H1 (cell line): ENCODE results near the gene RARA. TPM values are rescaled to one million over a fixed set of nuclear protein-coding genes. Genes with fewer than 3 reads are reported as not detected.
A peak's percentile ranks its signal among the peaks of the same experiment; 100 is the strongest.

Source experiments
- CTCF ChIA-PET: fragments of 300-600 bp; sonication (Branson Sonifier 250); formaldehyde crosslinking; loops from one replicate; lab custom pipeline; 2021; ENCODE audit not compliant: partially characterized antibody; lab: Charles Lee
- POLR2A ChIA-PET: fragments of 300-600 bp; sonication (Branson Sonifier 250); formaldehyde crosslinking; loops from one replicate; lab custom pipeline; 2021; ENCODE audit warnings: inconsistent platforms; ENCODE audit not compliant: partially characterized antibody; lab: Charles Lee
- DNase-seq, 2 experiments: peaks; one replicate each; pipeline versions ENCODE4 v3.0.0 to v3.0.0-alpha.2; 2010 to 2022; ENCODE audit warnings: low spot score in 2 of 2, low read depth in 1 of 2, mixed read lengths in 1 of 2
- FAIRE-seq: peaks from 2 replicates; lab custom pipeline; 2011; peaks lifted over from hg19 to GRCh38; lab: Jason Lieb, UNC
- H2AFZ ChIP-seq: 2 replicates; pipeline ENCODE4 v1.8.1; 2012; ENCODE audit warnings: low read length, inconsistent platforms
- H2AK5ac ChIP-seq: 2 replicates; pipeline ENCODE4 v1.6.1; 2013; ENCODE audit warnings: low read depth, low read length
- H2BK120ac ChIP-seq: replicated peaks from 2 replicates; pipeline ENCODE3; 2013; ENCODE audit warnings: low read depth, low read length, inconsistent platforms
- H2BK12ac ChIP-seq: 2 replicates; pipeline ENCODE4 v1.6.1; 2013; ENCODE audit warnings: low read depth, low read length
- H2BK15ac ChIP-seq: 2 replicates; pipeline ENCODE4 v1.6.1; 2013; ENCODE audit warnings: low read length
- H2BK20ac ChIP-seq: 2 replicates; pipeline ENCODE4 v1.6.1; 2013; ENCODE audit warnings: low read length
- H2BK5ac ChIP-seq: 2 replicates; pipeline ENCODE4 v1.6.1; 2013; ENCODE audit warnings: low read depth, low read length
- H3K14ac ChIP-seq: 2 replicates; pipeline ENCODE4 v1.6.1; 2013; ENCODE audit warnings: inconsistent platforms; ENCODE audit not compliant: insufficient read length
- H3K18ac ChIP-seq: 2 replicates; pipeline ENCODE4 v1.6.1; 2013; ENCODE audit warnings: low read length; ENCODE audit errors: extremely low read depth
- H3K23ac ChIP-seq: 2 replicates; pipeline ENCODE4 v1.6.1; 2013; ENCODE audit warnings: inconsistent platforms; ENCODE audit not compliant: insufficient read length
- H3K23me2 ChIP-seq: 2 replicates; pipeline ENCODE4 v1.6.1; 2013; ENCODE audit warnings: low read depth, low read length
- H3K27ac ChIP-seq: 2 replicates; pipeline ENCODE4 v1.6.1; 2011; ENCODE audit warnings: low read depth, low read length, inconsistent platforms
- H3K27me3 ChIP-seq, 4 experiments: replicated peaks in 1 of 4; 1 replicate in 1 of 4; 2 replicates in 3 of 4; pipeline versions ENCODE4 v1.6.1 to v1.8.1; 2011 to 2013; ENCODE audit warnings: low read length in 3 of 4, mild to moderate bottlenecking in 3 of 4, inconsistent platforms in 2 of 4, mixed read lengths in 2 of 4, moderate library complexity in 1 of 4; ENCODE audit not compliant: control insufficient read depth in 3 of 4, insufficient read depth in 3 of 4; ENCODE audit errors: extremely low read depth in 1 of 4
- H3K36me3 ChIP-seq, 4 experiments: 2 replicates each; pipeline versions ENCODE4 v1.6.1 to v1.8.1; 2011 to 2013; ENCODE audit warnings: mild to moderate bottlenecking in 4 of 4, low read length in 3 of 4, moderate library complexity in 2 of 4, control low read depth in 1 of 4, inconsistent platforms in 1 of 4; ENCODE audit not compliant: insufficient read depth in 4 of 4, control insufficient read depth in 2 of 4
- H3K4ac ChIP-seq: replicated peaks from 2 replicates; pipeline ENCODE3; 2013; ENCODE audit warnings: low read length, low read depth, mixed read lengths, inconsistent platforms; ENCODE audit not compliant: insufficient read length
- H3K4me1 ChIP-seq, 4 experiments: replicated peaks in 1 of 4; 1 replicate in 1 of 4; 2 replicates in 3 of 4; pipeline versions ENCODE4 v1.6.1 to v1.8.1; 2011 to 2013; ENCODE audit warnings: low read length in 3 of 4, inconsistent platforms in 2 of 4, mixed read lengths in 1 of 4; ENCODE audit not compliant: insufficient read depth in 4 of 4, control insufficient read depth in 3 of 4
- H3K4me2 ChIP-seq, 2 experiments: 2 replicates each; pipeline versions ENCODE4 v1.6.1 to v1.8.1; 2011 to 2013; ENCODE audit warnings: low read depth in 2 of 2, low read length in 2 of 2, control low read depth in 1 of 2, inconsistent platforms in 1 of 2, mild to moderate bottlenecking in 1 of 2; ENCODE audit not compliant: insufficient read depth in 1 of 2
- H3K4me3 ChIP-seq, 4 experiments: fragments of 200-600, 300-600 bp in 1 of 4; sonication (generic), shearing (Covaris generic), sonication (Bioruptor Twin) in 1 of 4; 2 replicates each; pipeline versions ENCODE4 v1.5.1 to v1.8.1; 2011 to 2016; ENCODE audit warnings: low read length in 4 of 4, low read depth in 3 of 4, control low read depth in 2 of 4, inconsistent platforms in 2 of 4, mild to moderate bottlenecking in 2 of 4, mixed read lengths in 1 of 4, moderate library complexity in 1 of 4; ENCODE audit not compliant: insufficient read depth in 2 of 4; ENCODE audit errors: extremely low read depth in 1 of 4
- H3K56ac ChIP-seq: replicated peaks from 2 replicates; pipeline ENCODE3; 2013; ENCODE audit warnings: low read depth, mild to moderate bottlenecking, mixed read lengths, low read length, inconsistent platforms; ENCODE audit not compliant: insufficient read length
- H3K79me1 ChIP-seq: 2 replicates; pipeline ENCODE4 v1.6.1; 2013; ENCODE audit warnings: low read depth, low read length, control low read depth
- H3K79me2 ChIP-seq, 2 experiments: 2 replicates each; pipeline versions ENCODE4 v1.6.1 to v1.8.1; 2012 to 2013; ENCODE audit warnings: low read length in 2 of 2, mild to moderate bottlenecking in 2 of 2, inconsistent platforms in 1 of 2; ENCODE audit not compliant: insufficient read depth in 2 of 2, control insufficient read depth in 1 of 2
- H3K9ac ChIP-seq, 4 experiments: replicated peaks in 1 of 4; 1 replicate in 1 of 4; 2 replicates in 3 of 4; pipeline versions ENCODE4 v1.6.1 to v1.8.1; 2011 to 2013; ENCODE audit warnings: low read depth in 3 of 4, low read length in 3 of 4, control low read depth in 2 of 4, mild to moderate bottlenecking in 2 of 4, moderate library complexity in 2 of 4, inconsistent platforms in 1 of 4; ENCODE audit errors: extremely low read depth in 1 of 4
- H3K9me3 ChIP-seq, 2 experiments: 2 replicates each; pipeline versions ENCODE4 v1.6.1 to v1.8.1; 2012 to 2013; ENCODE audit warnings: mild to moderate bottlenecking in 2 of 2, moderate library complexity in 2 of 2, control low read depth in 1 of 2, inconsistent platforms in 1 of 2, low read depth in 1 of 2, low read length in 1 of 2, mixed read lengths in 1 of 2; ENCODE audit not compliant: insufficient read depth in 2 of 2
- H4K20me1 ChIP-seq, 2 experiments: replicated peaks in 1 of 2; 2 replicates each; pipeline versions ENCODE3 to v1.8.1; 2011 to 2013; ENCODE audit warnings: inconsistent platforms in 2 of 2, low read length in 2 of 2, mild to moderate bottlenecking in 1 of 2; ENCODE audit not compliant: insufficient read depth in 2 of 2, control insufficient read depth in 1 of 2
- H4K5ac ChIP-seq: 2 replicates; pipeline ENCODE4 v1.6.1; 2013; ENCODE audit warnings: low read length, low read depth, mixed read lengths, inconsistent platforms; ENCODE audit not compliant: insufficient read length
- H4K8ac ChIP-seq: 2 replicates; pipeline ENCODE4 v1.8.0; 2013; ENCODE audit warnings: mild to moderate bottlenecking, moderate library complexity, low read length, inconsistent platforms; ENCODE audit not compliant: insufficient read depth; ENCODE audit errors: extremely low read depth
- H4K91ac ChIP-seq: replicated peaks from 2 replicates; pipeline ENCODE3; 2013; ENCODE audit warnings: low read length, mixed read lengths, inconsistent platforms; ENCODE audit not compliant: insufficient read length
- BRCA1 ChIP-seq: IDR thresholded peaks from 2 replicates; pipeline ENCODE4 v1.6.1; 2012; ENCODE audit warnings: low read depth, low read length, improper control_type of control experiment
- CBX8 ChIP-seq: fragments of 300-800, 300-1000 bp; sonication (generic); IDR thresholded peaks from 2 replicates; pipeline ENCODE4 v1.7.1; 2016; ENCODE audit warnings: low read depth, low read length, borderline replicate concordance
- CEBPB ChIP-seq: IDR thresholded peaks from 2 replicates; pipeline ENCODE4 v1.6.1; 2012; ENCODE audit warnings: low read depth, low read length
- GTF2F1 ChIP-seq: IDR thresholded peaks from 2 replicates; pipeline ENCODE4 v1.6.1; 2012; ENCODE audit warnings: low read depth, low read length, improper control_type of control experiment, borderline replicate concordance
- KDM4A ChIP-seq: IDR thresholded peaks from one replicate; pipeline ENCODE4 v1.7.1; 2012; ENCODE audit warnings: low read depth, mild to moderate bottlenecking, moderate library complexity, low read length, inconsistent platforms; ENCODE audit not compliant: severe bottlenecking
- NRF1 ChIP-seq: IDR thresholded peaks from 2 replicates; pipeline ENCODE4 v1.6.1; 2011; ENCODE audit warnings: mild to moderate bottlenecking, low read depth, low read length, improper control_type of control experiment
- RFX5 ChIP-seq: IDR thresholded peaks from 2 replicates; pipeline ENCODE4 v1.6.1; 2011; ENCODE audit warnings: low read depth, low read length, improper control_type of control experiment, borderline replicate concordance
- RXRA ChIP-seq: IDR thresholded peaks from 2 replicates; pipeline ENCODE4 v1.6.1; 2011; ENCODE audit warnings: low read depth, mild to moderate bottlenecking, low read length, moderate library complexity; ENCODE audit not compliant: insufficient read depth
- SUZ12 ChIP-seq: fragments of 200-600 bp; sonication (generic); IDR thresholded peaks from 2 replicates; pipeline ENCODE4 v1.6.1; 2012; ENCODE audit warnings: mild to moderate bottlenecking, inconsistent platforms, low read length, moderate library complexity, mixed read lengths
- WGBS, 2 experiments: shearing (Covaris generic) in 1 of 2; methylation state at CpG; one replicate each; pipeline versions ENCODE4 v1.1.6 to v1.1.7; 2013 to 2015; ENCODE audit warnings: low lambda C conversion rate in 2 of 2, mixed read lengths in 2 of 2, inconsistent platforms in 1 of 2, low coverage in 1 of 2, missing lambda C conversion rate in 1 of 2; ENCODE audit not compliant: insufficient replicate concordance in 2 of 2, insufficient coverage in 1 of 2, insufficient read length in 1 of 2; ENCODE audit errors: extremely low coverage in 1 of 2, missing lambda C conversion rate in 1 of 2; 5-methylcytosine and 5-hydroxymethylcytosine counted together
- polyA plus RNA-seq, 7 experiments: library from polyadenylated mRNA; depleted of rRNA in 3 of 7; stranded (reverse) in 5 of 7; unstranded in 2 of 7; fragments of >200 nt in 5 of 7; fragments of 200-250 nt in 2 of 7; gene quantifications; 1 replicate in 5 of 7; 2 replicates in 1 of 7; 4 replicates in 1 of 7; pipeline versions ENCODE4 v1.2.1 to v1.2.3, GENCODE V29; 2011 to 2013; ENCODE audit warnings: missing spikeins in 2 of 7, mixed read lengths in 2 of 7
- total RNA-seq: library from RNA; stranded (reverse); fragmentation: NEBNext Ultra II Directional; extraction: Animal tissue kit (Norgen Biotek cat#: 25700); gene quantifications from 2 replicates; pipeline ENCODE4 v1.2.1, GENCODE V29; 2021
- TF ChIP-seq, protein P1 (sequence below): IDR thresholded peaks from 2 replicates; pipeline ENCODE4 v1.6.1; 2012; ENCODE audit warnings: inconsistent platforms

RARA gene
- total and polyA plus RNA-seq, 2 of the 8 experiments (the other 6 are each of a cell fraction or from before 2014, with no cell fraction given): 4.4 to 16.5 TPM

GRCh38 chr17:40287494-40288369 is 21.2 kb upstream of the RARA start, which contains the start of gene CDC6:
TSS of gene CDC6 (plus strand) at chr17:40287879. CDS start at chr17:40289421, 1,542 bp downstream.
- Histone ChIP-seq H3K27ac (peak within 1 kb of the TSS; percentile 94), H2BK120ac (no peak within 1 kb of the TSS)
- TF ChIP-seq KDM4A (no peak), RXRA (no peak), CEBPB (no peak), CBX8 (no peak), RFX5 (no peak), SUZ12 (no peak), NRF1 (peak; percentile 50), GTF2F1 (peak; percentile 59; the same call in 1 of the 2 replicates), BRCA1 (no peak)
- TF ChIP-seq, protein P1, sequence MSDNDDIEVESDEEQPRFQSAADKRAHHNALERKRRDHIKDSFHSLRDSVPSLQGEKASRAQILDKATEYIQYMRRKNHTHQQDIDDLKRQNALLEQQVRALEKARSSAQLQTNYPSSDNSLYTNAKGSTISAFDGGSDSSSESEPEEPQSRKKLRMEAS: peak; percentile 56

More at GRCh38 chr17:40287494-40288369, 21.2 kb upstream of the RARA start, which contains the start of gene CDC6:
- peaks cover 14 to 32% (median 28%) of the 10 kb centered on the region in 4 experiments for H3K36me3 ChIP-seq
- peaks cover 3 to 8% of the 10 kb centered on the region in 2 experiments for H4K20me1 ChIP-seq
- peak within 1 kb of the TSS; percentile 97 for H3K4ac ChIP-seq
- 1% methylated on average over 43 of the region's 47 CpGs; no CpG with 5 or more reads in 1 of the 2 experiments for WGBS, 2 experiments
- no peak within 1 kb of the TSS for H3K14ac ChIP-seq
- peak within 1 kb of the TSS; percentile 89 to 100 (median 96) for H3K4me3 ChIP-seq
- H3K23ac ChIP-seq: no peak within 1 kb of the TSS
- H3K9ac ChIP-seq: peak within 1 kb of the TSS; percentile 88 to 99 (median 98)
- peak within 1 kb of the TSS; percentile 95 for H3K56ac ChIP-seq
- H3K18ac ChIP-seq: peak within 1 kb of the TSS; percentile 97
- CTCF ChIA-PET: interaction anchor here (0.8 to 2.7 kb wide), 8 partner anchors 12 to 218 kb away, joined by 3 to 14 read pairs (median 5); partner anchors contain the start of gene WIPF2
- H2BK12ac ChIP-seq: 0 out of 2 replicates have a peak within 1 kb of the TSS, but pooled peaks have one; percentile 86
- H2BK15ac ChIP-seq: no peak within 1 kb of the TSS
- no peaks in the 10 kb centered on the region for H3K27me3 ChIP-seq
- peak within 1 kb of the TSS; percentile 98 for H4K8ac ChIP-seq
- H2AK5ac ChIP-seq: 0 out of 2 replicates have a peak within 1 kb of the TSS, but pooled peaks have one; percentile 82
- no peaks in the 10 kb centered on the region; the same call in 1 of the 2 replicates for H3K79me1 ChIP-seq
- no peak for FAIRE-seq
- H2AFZ ChIP-seq: peak within 1 kb of the TSS; percentile 23; the same call in 1 of the 2 replicates
- peaks cover 0 to 6% (median 4%) of the 10 kb centered on the region in 4 experiments; a peak in 2 of 7 replicates for H3K4me1 ChIP-seq
- POLR2A ChIA-PET: interaction anchor here (0.8 to 31.2 kb wide), 17 partner anchors 16 to 1401 kb away, joined by 3 to 570 read pairs (median 3); partner anchors contain the start of genes GJD3, RARA and WIPF2
- H2BK20ac ChIP-seq: no peak within 1 kb of the TSS
- H4K91ac ChIP-seq: peak within 1 kb of the TSS; percentile 30
- DNase-seq: peak; percentile 96 to 98
- peak within 1 kb of the TSS; percentile 46 to 77 for H3K4me2 ChIP-seq
- H4K5ac ChIP-seq: peak within 1 kb of the TSS; percentile 73
- peaks cover 6 to 38% of the 10 kb centered on the region in 2 experiments; a peak in 3 of 4 replicates for H3K79me2 ChIP-seq
- H2BK5ac ChIP-seq: peak within 1 kb of the TSS; percentile 98
- H3K23me2 ChIP-seq: no peaks in the 10 kb centered on the region
- no peaks in the 10 kb centered on the region for H3K9me3 ChIP-seq
